ENCODE results near the gene PGA5.

DNA sequence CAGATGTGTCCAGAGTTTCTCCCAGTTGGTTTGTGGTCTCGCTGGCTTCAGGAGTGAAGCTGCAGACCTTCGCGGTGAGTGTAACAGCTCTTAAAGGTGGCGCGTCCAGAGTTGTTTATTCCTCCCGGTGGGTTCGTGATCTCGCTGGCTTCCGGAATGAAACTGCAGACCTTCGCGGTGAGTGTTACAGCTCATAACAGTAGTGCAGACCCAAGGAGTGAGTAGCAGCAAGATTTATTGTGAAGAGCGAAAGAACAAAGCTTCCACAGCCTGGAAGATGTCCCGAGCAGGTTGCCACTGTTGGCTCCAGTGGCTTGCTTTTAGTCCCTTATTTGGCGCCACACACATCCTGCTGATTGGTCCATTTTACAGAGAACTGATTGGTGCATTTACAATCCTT is 39.5 kb upstream of the PGA5 start:
- TF ChIP-seq, protein P1, sequence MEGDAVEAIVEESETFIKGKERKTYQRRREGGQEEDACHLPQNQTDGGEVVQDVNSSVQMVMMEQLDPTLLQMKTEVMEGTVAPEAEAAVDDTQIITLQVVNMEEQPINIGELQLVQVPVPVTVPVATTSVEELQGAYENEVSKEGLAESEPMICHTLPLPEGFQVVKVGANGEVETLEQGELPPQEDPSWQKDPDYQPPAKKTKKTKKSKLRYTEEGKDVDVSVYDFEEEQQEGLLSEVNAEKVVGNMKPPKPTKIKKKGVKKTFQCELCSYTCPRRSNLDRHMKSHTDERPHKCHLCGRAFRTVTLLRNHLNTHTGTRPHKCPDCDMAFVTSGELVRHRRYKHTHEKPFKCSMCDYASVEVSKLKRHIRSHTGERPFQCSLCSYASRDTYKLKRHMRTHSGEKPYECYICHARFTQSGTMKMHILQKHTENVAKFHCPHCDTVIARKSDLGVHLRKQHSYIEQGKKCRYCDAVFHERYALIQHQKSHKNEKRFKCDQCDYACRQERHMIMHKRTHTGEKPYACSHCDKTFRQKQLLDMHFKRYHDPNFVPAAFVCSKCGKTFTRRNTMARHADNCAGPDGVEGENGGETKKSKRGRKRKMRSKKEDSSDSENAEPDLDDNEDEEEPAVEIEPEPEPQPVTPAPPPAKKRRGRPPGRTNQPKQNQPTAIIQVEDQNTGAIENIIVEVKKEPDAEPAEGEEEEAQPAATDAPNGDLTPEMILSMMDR (IDR thresholded peaks at IDR 0.05) = no peak
- TF ChIP-seq POLR2A (IDR thresholded peaks at IDR 0.05) (no peak), EP300 (IDR thresholded peaks at IDR 0.05) (no peak)

All from ovary (tissue), 3 donors.